Activated CD4-positive, alpha-beta T cell treated with anti-CD3 and anti-CD28 coated beads for 48 hours (primary cell): ENCODE data around the gene ANKRA2.

Source experiments
- DNase-seq: peaks from one replicate; pipeline ENCODE4 v3.0.0-alpha.2; 2020

ANKRA2 gene, protein sequence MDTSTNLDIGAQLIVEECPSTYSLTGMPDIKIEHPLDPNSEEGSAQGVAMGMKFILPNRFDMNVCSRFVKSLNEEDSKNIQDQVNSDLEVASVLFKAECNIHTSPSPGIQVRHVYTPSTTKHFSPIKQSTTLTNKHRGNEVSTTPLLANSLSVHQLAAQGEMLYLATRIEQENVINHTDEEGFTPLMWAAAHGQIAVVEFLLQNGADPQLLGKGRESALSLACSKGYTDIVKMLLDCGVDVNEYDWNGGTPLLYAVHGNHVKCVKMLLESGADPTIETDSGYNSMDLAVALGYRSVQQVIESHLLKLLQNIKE

DNA sequence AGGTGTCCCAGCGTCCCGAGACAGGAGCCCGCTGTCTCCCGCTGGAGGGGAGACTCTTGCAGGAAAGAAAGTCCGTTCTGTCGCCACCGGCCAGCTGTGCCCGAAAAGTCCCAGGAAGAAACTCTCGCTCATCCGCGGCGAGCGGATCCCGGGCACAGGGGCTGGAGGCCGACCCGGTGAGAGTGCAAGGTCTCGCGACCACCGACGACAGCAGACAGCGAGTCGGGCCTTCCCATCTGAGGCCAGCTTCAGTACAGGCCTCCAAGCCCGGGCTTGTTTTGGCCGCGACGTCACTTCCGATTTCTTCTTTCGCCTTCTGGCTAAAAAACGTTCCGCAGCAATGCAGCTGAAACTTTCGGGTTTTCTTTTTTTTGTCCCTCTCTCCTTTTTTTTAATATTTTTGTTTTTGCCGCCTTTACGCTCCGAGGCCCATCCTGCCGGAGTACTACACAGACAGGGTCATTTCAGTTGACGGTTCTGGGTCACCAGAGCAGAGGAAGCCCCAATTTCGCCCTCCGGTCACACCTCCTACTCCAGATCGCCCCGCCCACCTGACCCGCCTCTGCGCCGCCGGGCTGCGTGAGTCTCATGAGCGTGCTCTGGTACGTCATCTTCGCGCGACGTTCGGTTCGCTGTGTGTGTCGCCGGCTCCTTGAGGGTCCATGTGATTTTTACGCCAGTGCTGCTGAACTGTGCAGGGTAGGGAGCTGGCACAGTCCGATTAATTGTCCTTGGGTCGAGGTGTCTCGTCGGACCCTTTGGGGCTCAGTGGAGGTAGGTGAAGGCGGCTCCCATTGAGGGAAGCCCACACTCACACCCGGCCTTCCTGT lies at the start of gene ANKRA2, which contains the start of gene UTP15:
Gene ANKRA2 (minus strand): TSS at position 501 of the 830 bp plus-strand sequence. CDS start 2,758 bp downstream, outside the sequence.
Gene UTP15 (plus strand): TSS at position 605 of the 830 bp plus-strand sequence. CDS start 1,602 bp downstream, outside the sequence.
- peak; percentile 99 for DNase-seq

DNA sequence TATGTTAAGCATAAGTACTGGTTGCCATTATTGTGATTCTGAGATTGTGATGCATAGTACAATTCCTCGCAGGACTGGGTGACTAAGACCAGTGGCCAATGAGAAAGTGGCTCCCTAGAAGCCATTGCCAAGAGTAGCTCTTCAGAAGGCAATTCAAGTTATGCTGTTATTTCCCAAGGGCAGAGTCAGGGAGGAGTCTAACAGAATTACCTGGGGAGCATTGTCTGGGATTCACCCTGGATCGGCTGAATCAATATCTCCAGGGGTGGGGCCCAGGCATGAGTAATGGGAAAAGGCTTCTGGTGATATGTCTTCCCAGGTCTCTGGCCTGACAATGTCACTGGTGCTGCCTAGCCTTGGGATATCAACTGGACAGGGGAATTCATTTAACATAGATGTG lies 49.6 kb upstream of the ANKRA2 start:
- no peak for DNase-seq

DNA sequence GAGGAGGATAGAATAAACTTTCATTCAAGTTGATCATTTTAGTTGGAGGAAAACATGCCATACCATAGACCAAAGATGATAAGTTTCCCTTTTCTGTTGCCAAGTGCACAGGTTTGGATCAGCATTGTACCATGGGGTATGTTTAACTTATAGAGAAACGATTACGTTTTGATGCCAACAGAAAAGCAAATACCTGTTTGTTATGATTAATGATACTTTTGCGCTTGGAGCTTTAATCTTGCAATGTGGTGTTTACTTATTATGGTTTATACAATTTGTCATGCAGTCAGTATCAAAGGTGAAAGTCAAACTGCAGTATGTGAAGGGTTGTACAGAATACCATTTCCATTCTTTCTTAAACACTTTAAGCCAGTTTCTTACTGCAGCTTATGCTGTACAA lies 47.4 kb upstream of the ANKRA2 start:
- no peak for DNase-seq

DNA sequence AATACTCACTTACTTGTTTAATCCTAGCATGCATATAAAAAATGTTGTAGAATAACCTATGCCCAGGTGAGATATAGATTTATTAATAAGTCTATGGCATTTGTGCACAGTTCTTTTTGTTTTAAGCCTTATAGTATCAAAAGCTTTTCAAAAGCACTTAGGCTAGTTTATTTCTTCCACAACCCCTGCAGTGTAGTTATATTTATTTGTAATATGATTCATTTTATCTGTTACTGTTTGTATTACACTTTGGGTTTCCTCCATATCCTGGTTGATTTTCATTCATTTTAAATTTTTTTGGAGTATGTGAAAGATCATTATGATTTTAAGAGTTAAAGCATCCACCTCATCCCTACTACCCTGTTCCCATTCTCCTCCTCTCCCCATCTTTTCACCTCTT lies 41.8 kb upstream of the ANKRA2 start:
- no peak for DNase-seq

DNA sequence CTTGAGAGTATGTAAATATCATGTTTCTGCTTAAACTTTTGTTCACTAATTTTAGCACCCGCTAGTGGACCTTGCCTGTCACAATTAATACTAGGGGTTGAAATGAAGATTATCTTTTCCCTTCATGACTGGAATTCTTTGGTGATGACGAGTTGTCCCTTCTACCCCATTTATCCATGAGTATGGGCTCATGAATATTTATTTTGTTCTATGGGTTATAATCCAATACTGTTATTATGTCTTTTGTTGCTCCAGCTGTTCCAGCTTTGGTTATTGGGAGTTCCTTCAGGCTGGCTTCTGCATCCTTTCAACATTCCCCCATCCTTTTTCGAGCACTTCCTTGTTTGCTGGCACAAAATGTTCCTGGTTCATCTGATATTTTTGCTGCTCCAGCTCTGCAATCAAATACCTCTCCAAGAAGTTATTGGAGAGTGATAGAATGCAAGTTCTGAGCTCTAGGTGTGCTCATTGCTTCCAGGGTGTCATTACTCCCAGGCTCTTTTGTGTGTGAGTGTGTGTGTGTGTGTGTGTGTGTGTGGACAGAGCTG lies 40.8 kb upstream of the ANKRA2 start:
- DNase-seq: no peak

DNA sequence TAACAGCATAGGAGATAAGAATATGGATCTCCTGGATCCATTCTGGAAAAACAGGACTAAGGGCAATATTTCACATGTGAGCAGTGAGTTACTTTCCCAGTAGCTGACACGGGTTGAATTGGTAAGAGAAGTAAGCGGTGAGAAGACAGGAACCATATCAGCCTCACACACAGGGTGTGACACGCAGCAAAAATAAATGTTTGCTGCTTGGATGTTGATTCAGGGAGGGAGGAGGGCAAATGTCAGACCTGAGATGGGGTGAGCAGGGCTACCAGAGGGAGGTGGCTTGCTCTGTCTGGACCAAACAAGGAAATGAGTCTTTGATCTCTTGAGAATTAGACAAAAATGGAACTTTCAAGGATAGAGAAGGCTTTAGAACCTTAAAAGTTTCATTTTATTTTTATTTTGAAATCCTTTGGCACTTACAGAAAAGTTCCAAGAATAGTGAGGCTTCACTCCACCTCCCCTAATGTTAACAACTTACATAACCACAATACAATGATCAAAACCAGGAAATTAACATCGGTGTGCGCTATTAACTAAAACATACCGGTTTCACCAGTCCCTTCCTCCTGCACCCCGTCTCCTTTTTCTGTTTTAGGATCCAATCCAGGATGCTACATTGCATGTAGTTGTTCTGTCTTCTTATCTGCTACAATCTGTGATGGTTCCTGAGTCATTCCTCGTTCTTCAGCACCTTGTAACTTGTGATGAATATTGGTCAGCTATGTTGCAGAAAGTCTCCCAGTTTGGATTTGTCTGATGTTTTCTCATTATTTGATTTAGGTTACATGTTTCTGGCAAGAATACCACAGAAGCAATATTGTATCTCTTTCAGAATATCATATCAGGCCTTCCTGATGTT lies 40.0 kb upstream of the ANKRA2 start:
- DNase-seq: no peak

DNA sequence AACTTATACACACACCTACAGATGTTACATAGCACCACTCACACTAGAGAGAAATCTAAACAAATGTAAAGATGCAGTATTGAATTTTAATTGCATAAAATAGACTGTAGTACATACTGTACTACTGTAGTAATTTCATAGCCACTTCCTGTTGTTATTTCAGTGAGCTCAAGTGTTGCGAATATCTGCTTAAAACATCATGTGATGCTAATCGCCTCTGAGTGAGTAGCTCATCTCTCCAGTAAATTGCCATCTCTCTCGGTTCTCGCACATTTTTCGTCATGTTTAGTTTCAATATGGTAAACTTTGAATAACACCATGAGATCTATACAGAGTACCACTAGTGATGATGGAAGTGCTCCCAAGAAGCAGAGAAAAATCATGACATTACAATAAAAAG lies 38.6 kb upstream of the ANKRA2 start:
- DNase-seq: no peak

DNA sequence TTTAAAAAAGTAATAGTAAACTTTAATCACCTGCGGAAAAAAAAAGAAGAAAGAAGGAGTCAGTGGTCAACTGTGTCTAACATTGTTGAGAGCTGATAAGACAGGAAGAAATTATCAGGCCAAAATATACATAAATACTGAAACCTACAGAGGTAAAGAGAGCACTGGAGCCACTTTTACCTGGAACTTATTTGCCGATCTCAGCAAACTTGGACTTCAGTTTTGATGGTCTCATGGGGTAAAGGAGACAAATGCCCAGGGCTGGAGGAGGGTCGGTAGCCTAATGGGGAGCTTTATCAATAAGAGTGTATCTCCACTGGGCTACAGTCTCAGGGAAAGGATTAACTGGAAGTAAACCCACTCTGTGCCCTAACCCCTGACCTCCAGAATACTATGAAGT lies 33.9 kb upstream of the ANKRA2 start:
- no peak for DNase-seq

DNA sequence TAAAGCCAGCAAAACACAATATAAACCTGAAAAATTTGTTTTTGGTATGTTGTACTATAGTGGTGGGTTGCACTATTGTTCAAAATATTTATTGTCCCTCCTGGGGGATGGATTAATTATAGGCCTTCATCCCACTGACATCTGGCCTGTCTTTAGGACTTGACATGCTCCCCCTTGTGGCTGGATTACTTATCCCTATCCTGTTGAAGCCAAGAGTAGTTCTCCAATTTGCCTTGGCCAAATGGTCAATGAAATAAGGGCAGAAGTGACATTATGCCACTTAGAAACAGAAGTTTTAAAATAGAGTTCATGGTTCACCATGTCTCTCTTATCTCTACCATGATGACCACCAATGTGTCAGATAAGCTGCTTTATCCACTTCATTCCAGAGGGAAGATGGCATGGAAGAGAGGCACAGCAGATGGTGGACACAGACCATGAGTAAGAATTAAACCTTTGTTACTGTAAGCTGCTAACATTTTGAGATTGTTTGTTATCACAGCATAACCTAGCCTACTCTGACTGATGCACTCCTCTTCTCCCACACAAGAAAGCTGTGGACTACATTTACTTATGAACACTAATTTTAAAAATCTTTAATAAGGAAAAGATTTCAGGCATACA lies 31.4 kb upstream of the ANKRA2 start:
- DNase-seq: peak; percentile 21

DNA sequence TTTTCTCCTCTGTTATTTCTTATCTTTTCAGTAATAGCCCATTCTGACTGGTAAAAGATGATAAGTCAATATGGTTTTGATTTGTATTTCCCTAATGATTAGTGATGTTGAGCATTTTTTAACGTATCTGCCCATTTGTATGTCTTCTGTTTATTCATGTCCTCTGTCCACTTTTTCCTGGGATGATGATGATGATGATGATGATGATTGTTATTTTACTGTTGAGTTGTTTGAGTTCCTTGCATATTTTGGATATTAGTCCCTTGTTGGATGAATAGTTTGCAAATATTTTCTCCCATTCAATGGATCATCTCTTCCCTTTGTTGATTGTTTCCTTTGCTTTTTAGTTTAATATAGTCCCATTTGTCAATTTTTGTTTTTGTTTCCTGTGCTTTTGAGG lies 27.1 kb upstream of the ANKRA2 start:
- DNase-seq: no peak

DNA sequence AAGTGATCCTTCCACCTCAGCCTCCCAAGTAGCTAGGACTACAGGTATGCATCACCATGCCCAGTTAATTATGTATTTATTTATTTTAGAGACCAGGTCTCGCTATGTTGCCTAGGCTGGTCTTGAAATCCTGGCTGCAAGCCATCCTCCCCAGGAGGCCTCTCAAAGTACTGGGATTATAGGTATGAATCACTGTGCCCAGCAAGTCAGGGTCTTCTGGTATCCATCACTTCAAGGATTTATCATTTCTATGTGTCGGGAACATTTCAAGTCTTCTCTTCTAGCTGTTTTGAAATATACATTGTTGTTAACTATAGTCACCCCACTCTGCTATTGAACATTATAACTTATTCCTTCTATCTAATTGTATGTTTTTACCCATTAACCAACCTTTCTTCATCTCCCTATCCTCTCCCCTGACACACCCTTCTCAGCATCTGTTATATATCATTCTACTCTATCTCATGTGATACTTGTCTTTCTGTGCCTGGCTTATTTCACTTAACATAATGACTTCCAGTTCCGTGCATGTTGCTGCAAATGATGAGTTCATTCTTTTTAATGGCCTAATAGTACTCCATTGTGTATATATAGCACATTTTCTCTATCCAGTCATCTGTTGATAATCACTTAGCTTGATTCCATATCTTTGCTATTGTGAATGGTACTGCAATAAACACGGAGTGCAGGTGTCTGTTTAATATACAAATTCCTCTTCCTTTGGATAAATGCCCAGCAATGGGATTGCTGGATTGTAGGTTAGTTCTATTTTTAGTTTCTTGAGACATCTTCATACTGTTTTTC lies 26.5 kb upstream of the ANKRA2 start:
- DNase-seq: no peak

DNA sequence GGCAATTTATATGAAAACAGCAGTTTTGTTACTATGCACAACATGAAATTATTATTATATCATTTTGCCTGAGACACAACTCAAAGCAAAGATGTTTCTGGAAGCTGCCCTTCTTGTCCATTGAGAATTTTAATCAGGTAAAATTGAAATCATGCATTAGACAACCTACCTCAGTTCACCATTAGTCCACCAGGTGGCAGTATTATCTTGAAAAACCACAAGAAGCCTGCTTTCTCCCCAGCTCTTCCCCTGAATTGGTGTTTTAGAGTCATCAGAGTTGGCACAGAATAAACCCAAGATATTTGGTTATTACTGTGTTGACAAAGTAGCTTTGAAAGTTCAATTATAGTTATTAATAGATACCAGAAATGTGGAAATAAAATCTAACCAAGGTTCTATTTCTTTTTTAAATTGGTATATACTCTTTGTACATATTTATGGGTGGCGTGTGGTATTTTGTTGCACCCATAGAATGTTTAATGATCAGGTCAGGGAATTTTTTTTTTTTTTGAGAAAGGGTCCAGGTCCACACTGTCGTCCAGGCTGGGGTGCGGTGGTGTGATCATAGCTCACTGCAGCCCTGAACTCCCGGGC lies 25.8 kb upstream of the ANKRA2 start:
- DNase-seq: peak; percentile 39

DNA sequence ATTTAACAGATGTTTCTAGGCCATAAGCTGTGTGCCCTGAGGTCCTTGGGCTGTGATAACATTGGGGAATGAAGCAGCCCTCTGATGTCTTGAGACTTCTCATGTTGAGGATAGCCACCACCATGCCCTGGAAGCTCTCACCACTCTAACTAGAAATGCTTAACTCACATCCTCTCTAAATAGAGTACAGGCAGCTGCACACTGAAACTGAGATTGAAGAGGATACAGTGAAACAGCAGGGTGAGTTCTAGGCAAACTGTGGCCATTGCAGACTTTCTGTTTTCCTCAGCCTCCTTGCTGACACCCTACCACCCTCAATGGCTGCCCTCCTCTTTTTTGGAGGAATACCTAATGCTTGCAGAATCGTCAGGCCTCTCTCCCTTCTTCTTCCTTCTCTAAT lies 22.5 kb upstream of the ANKRA2 start:
- no peak for DNase-seq

DNA sequence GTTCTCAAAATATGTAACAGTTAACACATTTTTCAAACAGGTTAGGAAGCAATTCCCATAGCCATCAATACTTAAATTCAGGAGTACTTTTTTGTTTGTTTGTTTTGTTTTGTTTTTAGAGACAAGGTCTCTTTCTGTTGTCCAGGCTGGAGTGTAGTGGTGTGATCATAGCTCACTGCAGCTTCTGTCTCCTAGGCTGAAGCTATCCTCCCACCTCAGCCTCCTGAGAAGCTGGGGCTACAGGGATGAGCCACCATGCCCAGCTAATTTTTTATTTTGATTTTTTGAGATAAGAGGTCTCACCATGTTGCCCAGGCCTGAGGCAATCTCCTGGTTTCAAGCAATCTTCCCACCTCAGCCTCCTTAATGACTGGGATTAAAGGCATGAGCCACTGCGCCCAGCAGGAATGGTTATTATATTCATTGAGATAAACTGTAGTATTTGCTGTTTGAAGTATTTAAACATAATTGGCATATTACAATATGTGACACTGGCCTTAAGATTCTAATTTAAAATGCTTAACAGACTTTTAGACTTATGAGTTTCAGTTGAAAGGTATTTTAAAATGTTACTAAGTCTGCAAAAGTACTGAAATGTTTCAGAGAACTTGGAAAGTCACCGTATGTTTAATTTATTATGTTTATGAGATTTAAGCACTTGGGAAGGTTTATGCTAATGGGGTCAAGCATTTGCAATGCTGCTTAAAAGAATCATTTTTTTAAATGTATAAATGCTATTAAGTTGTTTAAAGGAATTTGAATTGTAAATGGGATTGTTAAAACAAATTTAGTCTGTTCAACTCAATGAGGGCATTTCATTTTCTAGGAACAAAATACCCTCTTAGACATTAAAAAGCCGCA lies 17.1 kb upstream of the ANKRA2 start:
- DNase-seq: no peak

DNA sequence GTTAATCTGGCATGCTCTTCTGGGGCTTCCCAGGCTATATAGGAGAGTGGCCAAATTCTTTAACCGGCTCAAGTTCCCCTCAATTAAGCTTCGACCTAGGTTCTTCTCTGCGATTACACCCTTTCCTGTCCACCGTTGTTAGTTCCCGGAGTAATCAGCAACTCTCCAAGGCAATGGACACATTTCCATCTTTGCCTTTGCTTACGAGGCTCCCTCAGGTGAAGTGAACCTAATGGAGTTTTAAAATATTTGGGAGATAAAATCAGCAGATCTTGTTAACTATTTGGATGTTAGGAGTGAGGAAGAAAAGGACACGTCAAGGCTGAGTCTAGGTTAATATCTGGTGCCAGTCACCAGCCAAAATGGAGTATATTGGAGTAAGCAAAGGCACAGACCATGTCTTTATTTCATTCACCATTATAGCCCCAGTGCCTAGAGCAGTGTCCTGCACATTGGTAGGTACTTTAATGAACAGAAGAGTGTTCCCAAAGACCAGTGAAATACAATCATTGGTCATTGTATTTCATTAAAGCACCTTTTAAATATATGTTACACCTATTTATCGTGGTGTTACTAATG lies 619 bp upstream of the ANKRA2 start:
- no peak for DNase-seq

DNA sequence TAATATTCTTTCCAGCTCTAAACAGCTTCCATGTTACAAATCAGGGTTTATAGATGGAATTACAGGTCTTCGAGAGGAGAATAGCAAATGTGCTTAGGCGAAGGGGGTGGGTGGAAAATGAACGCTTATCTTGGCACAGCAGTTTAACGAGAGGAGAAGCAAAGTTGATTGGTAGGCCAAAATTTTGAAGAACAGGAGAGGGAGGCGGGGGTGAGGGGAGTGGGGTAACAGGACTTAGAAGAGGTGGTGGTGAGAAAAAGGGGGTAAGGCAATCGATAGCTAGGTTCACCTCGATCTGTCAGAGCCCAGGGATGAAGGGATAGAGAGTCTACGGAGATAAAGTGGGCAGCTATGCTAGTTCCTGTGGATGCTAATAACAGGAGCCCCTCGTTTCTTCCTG lies 764 bp downstream of the ANKRA2 start:
- peak; percentile 26 for DNase-seq

DNA sequence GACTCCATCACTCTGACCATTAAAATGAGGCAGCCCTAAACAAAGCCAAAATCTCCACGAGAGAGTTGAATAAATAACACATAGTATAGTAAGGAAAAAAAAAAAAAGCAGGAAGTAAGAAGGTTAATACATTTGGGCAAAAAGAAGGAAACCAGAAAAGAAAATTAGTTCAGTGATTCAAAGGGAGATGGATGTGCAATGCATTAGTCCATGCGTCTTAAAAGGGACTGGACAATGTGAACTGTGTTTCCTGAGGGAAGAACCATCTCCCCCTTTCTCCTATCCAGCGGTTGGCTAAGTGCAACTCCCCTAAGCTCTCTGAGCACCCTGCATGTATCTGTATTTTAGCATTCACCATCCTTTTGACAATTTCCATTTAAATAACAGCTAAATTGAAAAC lies 1.4 kb downstream of the ANKRA2 start:
- no peak for DNase-seq

DNA sequence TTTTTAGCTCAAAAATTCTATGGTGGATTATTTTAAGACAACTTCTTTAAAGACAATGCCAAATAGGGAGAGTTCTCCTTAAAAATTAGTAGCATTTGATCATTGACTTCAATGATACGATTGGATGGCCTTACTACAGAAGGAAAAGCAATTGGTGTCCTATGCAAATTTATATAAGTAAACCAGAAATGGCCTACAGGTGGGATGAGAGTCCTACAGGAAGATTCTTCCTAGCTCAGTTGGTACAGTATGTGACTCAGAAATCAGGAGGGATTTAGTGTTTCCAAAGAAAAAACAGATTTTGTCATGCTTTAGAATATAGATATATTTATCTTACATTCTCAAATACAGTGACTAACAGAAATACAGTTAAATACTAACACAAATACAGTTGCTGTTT lies 6.5 kb downstream of the ANKRA2 start:
- no peak for DNase-seq

DNA sequence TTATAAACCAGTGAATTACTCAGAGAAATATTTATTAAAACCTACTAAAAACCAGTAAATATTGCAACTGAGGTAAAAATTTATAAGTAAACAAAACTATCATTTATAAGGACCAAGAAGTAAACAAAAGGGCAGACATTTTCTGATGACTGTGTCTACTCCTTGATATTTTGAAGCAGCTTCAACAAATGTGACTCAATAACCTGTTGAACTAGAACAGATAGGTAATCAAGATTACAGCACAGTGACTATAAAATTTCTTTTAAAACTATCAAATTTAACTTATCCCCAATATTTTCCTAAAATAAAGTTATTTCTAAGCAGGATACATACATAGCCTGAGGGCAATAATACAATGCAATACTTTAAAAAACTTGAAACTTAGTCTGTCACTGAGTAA lies 12.8 kb downstream of the ANKRA2 start:
- no peak for DNase-seq

DNA sequence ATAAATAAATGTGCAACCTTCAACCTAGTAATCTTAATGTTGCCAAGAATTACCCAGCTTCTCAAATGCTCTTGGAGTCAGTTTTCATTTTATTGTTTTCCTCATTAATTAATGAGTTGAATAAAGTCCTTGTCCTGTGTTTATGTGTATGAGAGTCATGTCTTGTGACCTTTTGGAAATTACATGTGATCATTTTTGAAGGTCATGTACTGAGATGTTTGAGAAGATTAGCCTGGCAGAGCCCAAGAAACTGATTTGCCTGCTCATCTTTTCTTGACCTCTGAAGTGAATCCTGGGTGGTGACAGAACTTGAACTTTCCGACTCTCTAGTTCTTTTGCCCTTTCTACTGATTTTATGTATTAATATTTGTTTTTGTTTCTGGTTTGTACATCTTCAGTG lies 15.4 kb downstream of the ANKRA2 start:
- DNase-seq: no peak
